H1 (cell line): ENCODE measurements around the gene WDR37. TPM values are rescaled to one million over a fixed set of nuclear protein-coding genes. Genes with fewer than 3 reads are reported as not detected.

Source experiments
- CTCF ChIA-PET: fragments of 300-600 bp; sonication (Branson Sonifier 250); formaldehyde crosslinking; loops from one replicate; lab custom pipeline; 2021; ENCODE audit not compliant: partially characterized antibody; lab: Charles Lee
- POLR2A ChIA-PET: fragments of 300-600 bp; sonication (Branson Sonifier 250); formaldehyde crosslinking; loops from one replicate; lab custom pipeline; 2021; ENCODE audit warnings: inconsistent platforms; ENCODE audit not compliant: partially characterized antibody; lab: Charles Lee
- DNase-seq, 2 experiments: peaks; one replicate each; pipeline versions ENCODE4 v3.0.0 to v3.0.0-alpha.2; 2010 to 2022; ENCODE audit warnings: low spot score in 2 of 2, low read depth in 1 of 2, mixed read lengths in 1 of 2
- FAIRE-seq: peaks from 2 replicates; lab custom pipeline; 2011; peaks lifted over from hg19 to GRCh38; lab: Jason Lieb, UNC
- H2AFZ ChIP-seq: 2 replicates; pipeline ENCODE4 v1.8.1; 2012; ENCODE audit warnings: low read length, inconsistent platforms
- H2AK5ac ChIP-seq: 2 replicates; pipeline ENCODE4 v1.6.1; 2013; ENCODE audit warnings: low read depth, low read length
- H2BK120ac ChIP-seq: replicated peaks from 2 replicates; pipeline ENCODE3; 2013; ENCODE audit warnings: low read depth, low read length, inconsistent platforms
- H2BK12ac ChIP-seq: 2 replicates; pipeline ENCODE4 v1.6.1; 2013; ENCODE audit warnings: low read depth, low read length
- H2BK15ac ChIP-seq: 2 replicates; pipeline ENCODE4 v1.6.1; 2013; ENCODE audit warnings: low read length
- H2BK20ac ChIP-seq: 2 replicates; pipeline ENCODE4 v1.6.1; 2013; ENCODE audit warnings: low read length
- H2BK5ac ChIP-seq: 2 replicates; pipeline ENCODE4 v1.6.1; 2013; ENCODE audit warnings: low read depth, low read length
- H3K14ac ChIP-seq: 2 replicates; pipeline ENCODE4 v1.6.1; 2013; ENCODE audit warnings: inconsistent platforms; ENCODE audit not compliant: insufficient read length
- H3K18ac ChIP-seq: 2 replicates; pipeline ENCODE4 v1.6.1; 2013; ENCODE audit warnings: low read length; ENCODE audit errors: extremely low read depth
- H3K23ac ChIP-seq: 2 replicates; pipeline ENCODE4 v1.6.1; 2013; ENCODE audit warnings: inconsistent platforms; ENCODE audit not compliant: insufficient read length
- H3K23me2 ChIP-seq: 2 replicates; pipeline ENCODE4 v1.6.1; 2013; ENCODE audit warnings: low read depth, low read length
- H3K27ac ChIP-seq: 2 replicates; pipeline ENCODE4 v1.6.1; 2011; ENCODE audit warnings: low read depth, low read length, inconsistent platforms
- H3K27me3 ChIP-seq, 4 experiments: replicated peaks in 1 of 4; 1 replicate in 1 of 4; 2 replicates in 3 of 4; pipeline versions ENCODE4 v1.6.1 to v1.8.1; 2011 to 2013; ENCODE audit warnings: low read length in 3 of 4, mild to moderate bottlenecking in 3 of 4, inconsistent platforms in 2 of 4, mixed read lengths in 2 of 4, moderate library complexity in 1 of 4; ENCODE audit not compliant: control insufficient read depth in 3 of 4, insufficient read depth in 3 of 4; ENCODE audit errors: extremely low read depth in 1 of 4
- H3K36me3 ChIP-seq, 4 experiments: 2 replicates each; pipeline versions ENCODE4 v1.6.1 to v1.8.1; 2011 to 2013; ENCODE audit warnings: mild to moderate bottlenecking in 4 of 4, low read length in 3 of 4, moderate library complexity in 2 of 4, control low read depth in 1 of 4, inconsistent platforms in 1 of 4; ENCODE audit not compliant: insufficient read depth in 4 of 4, control insufficient read depth in 2 of 4
- H3K4ac ChIP-seq: replicated peaks from 2 replicates; pipeline ENCODE3; 2013; ENCODE audit warnings: low read length, low read depth, mixed read lengths, inconsistent platforms; ENCODE audit not compliant: insufficient read length
- H3K4me1 ChIP-seq, 4 experiments: replicated peaks in 1 of 4; 1 replicate in 1 of 4; 2 replicates in 3 of 4; pipeline versions ENCODE4 v1.6.1 to v1.8.1; 2011 to 2013; ENCODE audit warnings: low read length in 3 of 4, inconsistent platforms in 2 of 4, mixed read lengths in 1 of 4; ENCODE audit not compliant: insufficient read depth in 4 of 4, control insufficient read depth in 3 of 4
- H3K4me2 ChIP-seq, 2 experiments: 2 replicates each; pipeline versions ENCODE4 v1.6.1 to v1.8.1; 2011 to 2013; ENCODE audit warnings: low read depth in 2 of 2, low read length in 2 of 2, control low read depth in 1 of 2, inconsistent platforms in 1 of 2, mild to moderate bottlenecking in 1 of 2; ENCODE audit not compliant: insufficient read depth in 1 of 2
- H3K4me3 ChIP-seq, 4 experiments: fragments of 200-600, 300-600 bp in 1 of 4; sonication (generic), shearing (Covaris generic), sonication (Bioruptor Twin) in 1 of 4; 2 replicates each; pipeline versions ENCODE4 v1.5.1 to v1.8.1; 2011 to 2016; ENCODE audit warnings: low read length in 4 of 4, low read depth in 3 of 4, control low read depth in 2 of 4, inconsistent platforms in 2 of 4, mild to moderate bottlenecking in 2 of 4, mixed read lengths in 1 of 4, moderate library complexity in 1 of 4; ENCODE audit not compliant: insufficient read depth in 2 of 4; ENCODE audit errors: extremely low read depth in 1 of 4
- H3K56ac ChIP-seq: replicated peaks from 2 replicates; pipeline ENCODE3; 2013; ENCODE audit warnings: low read depth, mild to moderate bottlenecking, mixed read lengths, low read length, inconsistent platforms; ENCODE audit not compliant: insufficient read length
- H3K79me1 ChIP-seq: 2 replicates; pipeline ENCODE4 v1.6.1; 2013; ENCODE audit warnings: low read depth, low read length, control low read depth
- H3K79me2 ChIP-seq, 2 experiments: 2 replicates each; pipeline versions ENCODE4 v1.6.1 to v1.8.1; 2012 to 2013; ENCODE audit warnings: low read length in 2 of 2, mild to moderate bottlenecking in 2 of 2, inconsistent platforms in 1 of 2; ENCODE audit not compliant: insufficient read depth in 2 of 2, control insufficient read depth in 1 of 2
- H3K9ac ChIP-seq, 4 experiments: replicated peaks in 1 of 4; 1 replicate in 1 of 4; 2 replicates in 3 of 4; pipeline versions ENCODE4 v1.6.1 to v1.8.1; 2011 to 2013; ENCODE audit warnings: low read depth in 3 of 4, low read length in 3 of 4, control low read depth in 2 of 4, mild to moderate bottlenecking in 2 of 4, moderate library complexity in 2 of 4, inconsistent platforms in 1 of 4; ENCODE audit errors: extremely low read depth in 1 of 4
- H3K9me3 ChIP-seq, 2 experiments: 2 replicates each; pipeline versions ENCODE4 v1.6.1 to v1.8.1; 2012 to 2013; ENCODE audit warnings: mild to moderate bottlenecking in 2 of 2, moderate library complexity in 2 of 2, control low read depth in 1 of 2, inconsistent platforms in 1 of 2, low read depth in 1 of 2, low read length in 1 of 2, mixed read lengths in 1 of 2; ENCODE audit not compliant: insufficient read depth in 2 of 2
- H4K20me1 ChIP-seq, 2 experiments: replicated peaks in 1 of 2; 2 replicates each; pipeline versions ENCODE3 to v1.8.1; 2011 to 2013; ENCODE audit warnings: inconsistent platforms in 2 of 2, low read length in 2 of 2, mild to moderate bottlenecking in 1 of 2; ENCODE audit not compliant: insufficient read depth in 2 of 2, control insufficient read depth in 1 of 2
- H4K5ac ChIP-seq: 2 replicates; pipeline ENCODE4 v1.6.1; 2013; ENCODE audit warnings: low read length, low read depth, mixed read lengths, inconsistent platforms; ENCODE audit not compliant: insufficient read length
- H4K8ac ChIP-seq: 2 replicates; pipeline ENCODE4 v1.8.0; 2013; ENCODE audit warnings: mild to moderate bottlenecking, moderate library complexity, low read length, inconsistent platforms; ENCODE audit not compliant: insufficient read depth; ENCODE audit errors: extremely low read depth
- H4K91ac ChIP-seq: replicated peaks from 2 replicates; pipeline ENCODE3; 2013; ENCODE audit warnings: low read length, mixed read lengths, inconsistent platforms; ENCODE audit not compliant: insufficient read length
- BCL11A ChIP-seq, 2 experiments: IDR thresholded peaks; one replicate each; pipeline ENCODE4 v1.6.1; 2011; ENCODE audit warnings: low read depth in 2 of 2, low read length in 2 of 2, mild to moderate bottlenecking in 2 of 2
- EP300 ChIP-seq, 2 experiments: IDR thresholded peaks; 1 replicate in 1 of 2; 2 replicates in 1 of 2; pipeline ENCODE4 v1.6.1; 2011 to 2012; ENCODE audit warnings: low read depth in 2 of 2, low read length in 2 of 2, mild to moderate bottlenecking in 2 of 2, borderline replicate concordance in 1 of 2, inconsistent platforms in 1 of 2, moderate library complexity in 1 of 2
- HDAC6 ChIP-seq: IDR thresholded peaks from one replicate; pipeline ENCODE4 v1.7.1; 2012; ENCODE audit warnings: low read depth, mild to moderate bottlenecking, inconsistent platforms, low read length, moderate library complexity
- NRF1 ChIP-seq: IDR thresholded peaks from 2 replicates; pipeline ENCODE4 v1.6.1; 2011; ENCODE audit warnings: mild to moderate bottlenecking, low read depth, low read length, improper control_type of control experiment
- POU5F1 ChIP-seq: IDR thresholded peaks from 2 replicates; pipeline ENCODE4 v1.6.1; 2011; ENCODE audit warnings: low read depth, mild to moderate bottlenecking, low read length, moderate library complexity
- TAF7 ChIP-seq: optimal IDR thresholded peaks from 2 replicates; pipeline ENCODE3; 2011; ENCODE audit warnings: low read depth, mild to moderate bottlenecking, inconsistent platforms, low read length, moderate library complexity, borderline replicate concordance
- TEAD4 ChIP-seq: IDR thresholded peaks from 2 replicates; pipeline ENCODE4 v1.6.1; 2012; ENCODE audit warnings: low read depth, low read length, inconsistent platforms, mixed read lengths
- ZNF274 ChIP-seq: IDR thresholded peaks from 2 replicates; pipeline ENCODE4 v1.7.0; 2012; ENCODE audit warnings: low read length, borderline replicate concordance; ENCODE audit errors: extremely low read depth
- WGBS, 2 experiments: shearing (Covaris generic) in 1 of 2; methylation state at CpG; one replicate each; pipeline versions ENCODE4 v1.1.6 to v1.1.7; 2013 to 2015; ENCODE audit warnings: low lambda C conversion rate in 2 of 2, mixed read lengths in 2 of 2, inconsistent platforms in 1 of 2, low coverage in 1 of 2, missing lambda C conversion rate in 1 of 2; ENCODE audit not compliant: insufficient replicate concordance in 2 of 2, insufficient coverage in 1 of 2, insufficient read length in 1 of 2; ENCODE audit errors: extremely low coverage in 1 of 2, missing lambda C conversion rate in 1 of 2; 5-methylcytosine and 5-hydroxymethylcytosine counted together
- polyA plus RNA-seq, 7 experiments: library from polyadenylated mRNA; depleted of rRNA in 3 of 7; stranded (reverse) in 5 of 7; unstranded in 2 of 7; fragments of >200 nt in 5 of 7; fragments of 200-250 nt in 2 of 7; gene quantifications; 1 replicate in 5 of 7; 2 replicates in 1 of 7; 4 replicates in 1 of 7; pipeline versions ENCODE4 v1.2.1 to v1.2.3, GENCODE V29; 2011 to 2013; ENCODE audit warnings: missing spikeins in 2 of 7, mixed read lengths in 2 of 7
- total RNA-seq: library from RNA; stranded (reverse); fragmentation: NEBNext Ultra II Directional; extraction: Animal tissue kit (Norgen Biotek cat#: 25700); gene quantifications from 2 replicates; pipeline ENCODE4 v1.2.1, GENCODE V29; 2021
- TF ChIP-seq, protein P1 (sequence below): IDR thresholded peaks from 2 replicates; pipeline ENCODE4 v1.6.1; 2012; ENCODE audit warnings: inconsistent platforms
- TF ChIP-seq, protein P2 (sequence below): IDR thresholded peaks from 2 replicates; pipeline ENCODE4 v1.6.1; 2012; ENCODE audit warnings: inconsistent platforms
- TF ChIP-seq, protein P3 (sequence below): IDR thresholded peaks from 2 replicates; pipeline ENCODE4 v1.6.1; 2011; ENCODE audit warnings: low read length, improper control_type of control experiment

The WDR37 gene
- total and polyA plus RNA-seq, 2 of the 8 experiments (the other 6 are each of a cell fraction or from before 2014, with no cell fraction given) = 9.6 to 12.0 TPM

DNA sequence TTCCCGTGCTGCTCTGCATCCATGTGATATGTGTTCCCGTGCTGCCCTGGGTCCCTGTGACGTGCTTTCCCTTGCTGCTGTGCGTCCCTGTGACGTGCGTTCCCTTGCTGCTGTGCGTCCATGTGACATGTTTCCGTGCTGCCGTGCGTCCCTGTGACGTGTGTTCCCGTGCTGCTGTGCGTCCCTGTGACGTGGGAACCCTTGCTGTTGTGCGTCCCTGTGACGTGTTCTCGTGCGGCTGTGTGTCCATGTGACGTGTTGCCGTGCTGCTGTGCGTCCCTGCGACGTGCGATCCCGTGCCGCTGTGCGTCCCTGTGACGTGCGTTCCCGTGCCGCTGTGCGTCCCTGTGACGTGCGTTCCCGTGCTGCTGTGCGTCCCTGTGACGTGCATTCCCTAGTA lies 45.8 kb downstream of the WDR37 start:
- H4K91ac ChIP-seq = peak overlapping the region; percentile 72
- H3K4me3 ChIP-seq = no peak overlapping the region
- no peak overlapping the region for H3K4me2 ChIP-seq
- H3K79me1 ChIP-seq = peaks cover 5% of the 10 kb centered on the region
- H2BK12ac ChIP-seq = peak overlapping the region; percentile 99; the same call in 1 of the 2 replicates
- no peak overlapping the region for H4K8ac ChIP-seq
- H3K79me2 ChIP-seq = no peaks in the 10 kb centered on the region
- peak overlapping the region; percentile 55; the same call in 1 of the 2 replicates for H3K27ac ChIP-seq
- 94% methylated on average over 37 of the region's 37 CpGs; no CpG with 5 or more reads in 1 of the 2 experiments for WGBS, 2 experiments
- H2BK15ac ChIP-seq = peak overlapping the region; percentile 20; the same call in 1 of the 2 replicates
- H2BK120ac ChIP-seq = no peak overlapping the region
- H2AK5ac ChIP-seq = peak overlapping the region; percentile 96; the same call in 1 of the 2 replicates
- H3K9ac ChIP-seq = no peak overlapping the region
- H3K23ac ChIP-seq = no peak overlapping the region
- no peak overlapping the region for H3K14ac ChIP-seq
- no peaks in the 10 kb centered on the region for H3K27me3 ChIP-seq
- no peaks in the 10 kb centered on the region; a peak in 2 of 7 replicates for H3K4me1 ChIP-seq
- H3K36me3 ChIP-seq = peaks cover 2 to 18% (median 6%) of the 10 kb centered on the region in 4 experiments; a peak in 5 of 8 replicates
- 0 out of 2 replicates have a peak overlapping the region, but pooled peaks have one; percentile 43 for H2BK20ac ChIP-seq
- no peaks in the 10 kb centered on the region for H3K9me3 ChIP-seq
- peak overlapping the region; percentile 82 for H2BK5ac ChIP-seq
- H3K23me2 ChIP-seq = no peaks in the 10 kb centered on the region
- H3K18ac ChIP-seq = no peak overlapping the region
- H3K56ac ChIP-seq = no peak overlapping the region
- H4K5ac ChIP-seq = no peak overlapping the region
- H2AFZ ChIP-seq = no peak overlapping the region
- FAIRE-seq (no peak), DNase-seq (no peak)
- ChIA-PET POLR2A (no interaction called here), CTCF (interaction anchor here (0.6 to 2.3 kb wide), 6 partner anchors 8 to 227 kb away, joined by 3 to 6 read pairs (median 4); no protein-coding TSS in a partner anchor)
- no peak overlapping the region for H3K4ac ChIP-seq
- peaks cover 2 to 4% of the 10 kb centered on the region in 2 experiments for H4K20me1 ChIP-seq
- TF ChIP-seq, protein P1, sequence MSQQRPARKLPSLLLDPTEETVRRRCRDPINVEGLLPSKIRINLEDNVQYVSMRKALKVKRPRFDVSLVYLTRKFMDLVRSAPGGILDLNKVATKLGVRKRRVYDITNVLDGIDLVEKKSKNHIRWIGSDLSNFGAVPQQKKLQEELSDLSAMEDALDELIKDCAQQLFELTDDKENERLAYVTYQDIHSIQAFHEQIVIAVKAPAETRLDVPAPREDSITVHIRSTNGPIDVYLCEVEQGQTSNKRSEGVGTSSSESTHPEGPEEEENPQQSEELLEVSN = no peak
- TF ChIP-seq NRF1 (no peak), EP300 (IDR thresholded peaks at IDR 0.05; ENCODE audit: borderline replicate concordance in 1 of 2, low read depth in 2 of 2, low read length in 2 of 2) (no peak), BCL11A (IDR thresholded peaks at IDR 0.05; ENCODE audit: low read depth in 2 of 2, low read length in 2 of 2) (no peak), TAF7 (no peak), HDAC6 (no peak), POU5F1 (no peak), ZNF274 (no peak), TEAD4 (no peak)
- TF ChIP-seq, protein P2, sequence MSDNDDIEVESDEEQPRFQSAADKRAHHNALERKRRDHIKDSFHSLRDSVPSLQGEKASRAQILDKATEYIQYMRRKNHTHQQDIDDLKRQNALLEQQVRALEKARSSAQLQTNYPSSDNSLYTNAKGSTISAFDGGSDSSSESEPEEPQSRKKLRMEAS = no peak
- TF ChIP-seq, protein P3, sequence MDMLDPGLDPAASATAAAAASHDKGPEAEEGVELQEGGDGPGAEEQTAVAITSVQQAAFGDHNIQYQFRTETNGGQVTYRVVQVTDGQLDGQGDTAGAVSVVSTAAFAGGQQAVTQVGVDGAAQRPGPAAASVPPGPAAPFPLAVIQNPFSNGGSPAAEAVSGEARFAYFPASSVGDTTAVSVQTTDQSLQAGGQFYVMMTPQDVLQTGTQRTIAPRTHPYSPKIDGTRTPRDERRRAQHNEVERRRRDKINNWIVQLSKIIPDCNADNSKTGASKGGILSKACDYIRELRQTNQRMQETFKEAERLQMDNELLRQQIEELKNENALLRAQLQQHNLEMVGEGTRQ = no peak
